Erythroblast (primary cell): ENCODE results near the gene ZC3H13.

ENCODE experiments used
- DNase-seq, 2 experiments: peaks; one replicate each; lab custom pipeline; 2025; lab: John Stamatoyannopoulos, UW
- GATA1 ChIP-seq: IDR thresholded peaks from 2 replicates; pipeline ENCODE4 v1.6.1; 2011; ENCODE audit warnings: low read depth, mild to moderate bottlenecking, control low read depth, low read length, moderate library complexity
- POLR2A ChIP-seq: IDR thresholded peaks from 2 replicates; pipeline ENCODE4 v1.6.1; 2011; ENCODE audit warnings: mild to moderate bottlenecking, low read length

ZC3H13 gene

GRCh38 chr13:46043647-46044046, 8.9 kb downstream of the ZC3H13 start:
- DNase-seq: no peak
- TF ChIP-seq GATA1 (no peak), POLR2A (no peak)

DNA sequence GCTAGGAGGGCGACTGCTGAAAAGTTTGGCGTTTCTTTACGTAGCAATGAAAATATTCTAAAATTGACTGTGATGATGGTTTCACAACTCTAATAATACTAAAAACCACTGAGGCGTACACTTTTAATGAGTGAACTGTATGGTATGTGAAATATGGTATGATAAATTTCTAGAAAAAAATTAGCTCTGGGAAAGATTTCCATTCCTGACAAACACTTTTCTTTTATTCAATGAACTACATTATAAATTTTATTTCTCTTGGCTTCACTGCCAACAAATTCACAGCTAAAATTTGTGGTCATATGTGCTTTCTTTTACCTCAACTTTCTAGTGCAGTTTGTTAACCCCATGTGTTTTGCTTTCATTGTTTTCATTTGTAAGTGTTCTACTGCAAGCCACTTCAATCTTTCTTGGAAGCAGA, 11.1 kb downstream of the ZC3H13 start:
- no peak for DNase-seq
- no peak for TF ChIP-seq GATA1

GRCh38 chr13:46040763-46041162, 11.8 kb downstream of the ZC3H13 start:
- TF ChIP-seq POLR2A (no peak), GATA1 (no peak)
- no peak for DNase-seq

GRCh38 chr13:46039411-46040182, 12.9 kb downstream of the ZC3H13 start:
- TF ChIP-seq POLR2A (no peak), GATA1 (no peak)
- DNase-seq: no peak

DNA sequence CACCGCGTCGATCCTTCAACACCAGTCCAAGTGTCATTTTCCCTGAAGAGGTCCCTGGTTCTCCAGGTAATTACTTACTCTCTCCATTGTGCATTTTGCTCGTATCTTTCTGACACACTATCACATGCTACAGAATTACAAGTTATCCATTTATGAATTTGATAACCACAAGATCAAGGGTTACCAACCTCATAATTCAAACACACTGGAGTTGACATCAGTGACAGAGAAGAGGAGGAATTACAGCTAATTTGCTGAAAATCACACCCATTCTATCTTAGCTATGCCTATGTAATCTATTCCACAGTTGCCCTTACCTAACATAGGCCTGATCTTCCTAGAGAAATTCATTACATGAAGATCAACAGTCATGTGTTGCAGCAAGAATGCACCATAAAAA, 14.2 kb downstream of the ZC3H13 start:
- no peak for DNase-seq
- TF ChIP-seq GATA1 (no peak), POLR2A (no peak)

DNA sequence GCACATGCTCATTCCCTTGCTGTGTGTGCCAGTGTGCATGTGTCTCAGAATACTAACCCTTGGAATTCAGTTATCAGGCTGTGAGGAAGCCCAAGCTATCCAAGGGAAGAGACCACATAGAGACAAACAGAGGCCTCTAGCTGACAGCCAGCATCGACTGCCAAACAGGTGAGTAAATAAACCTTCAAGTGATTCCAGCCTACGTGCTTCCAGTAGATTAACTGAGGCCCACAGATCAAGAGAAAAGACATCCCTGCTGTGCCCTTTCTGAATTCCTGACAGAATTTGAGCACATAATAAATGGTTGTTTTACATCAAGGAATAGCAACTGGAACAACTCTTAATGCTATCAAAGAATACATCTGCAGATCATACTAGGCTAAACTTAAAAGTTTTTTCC, 17.5 kb downstream of the ZC3H13 start:
- TF ChIP-seq POLR2A: no peak
- TF ChIP-seq GATA1: no peak
- DNase-seq: no peak

DNA sequence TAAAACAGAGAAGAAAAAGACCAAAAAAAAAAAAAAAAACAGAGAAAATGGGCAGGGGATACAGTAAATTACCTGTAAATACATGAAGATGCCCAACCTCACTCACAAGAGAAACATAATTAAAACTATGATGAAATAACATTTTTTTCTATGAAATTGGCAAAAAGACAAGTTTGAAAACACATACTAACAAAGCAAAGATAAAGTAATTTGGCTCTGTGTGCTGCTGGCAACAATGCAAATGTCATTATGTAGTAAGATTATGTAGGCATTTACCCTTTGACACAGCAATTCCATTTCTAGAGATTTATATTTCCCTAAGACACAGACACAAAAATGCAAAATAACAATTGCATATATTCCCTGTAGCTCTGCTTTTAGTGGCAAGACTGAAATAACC, 20.2 kb downstream of the ZC3H13 start:
- no peak for DNase-seq
- TF ChIP-seq POLR2A: no peak
- TF ChIP-seq GATA1: no peak

DNA sequence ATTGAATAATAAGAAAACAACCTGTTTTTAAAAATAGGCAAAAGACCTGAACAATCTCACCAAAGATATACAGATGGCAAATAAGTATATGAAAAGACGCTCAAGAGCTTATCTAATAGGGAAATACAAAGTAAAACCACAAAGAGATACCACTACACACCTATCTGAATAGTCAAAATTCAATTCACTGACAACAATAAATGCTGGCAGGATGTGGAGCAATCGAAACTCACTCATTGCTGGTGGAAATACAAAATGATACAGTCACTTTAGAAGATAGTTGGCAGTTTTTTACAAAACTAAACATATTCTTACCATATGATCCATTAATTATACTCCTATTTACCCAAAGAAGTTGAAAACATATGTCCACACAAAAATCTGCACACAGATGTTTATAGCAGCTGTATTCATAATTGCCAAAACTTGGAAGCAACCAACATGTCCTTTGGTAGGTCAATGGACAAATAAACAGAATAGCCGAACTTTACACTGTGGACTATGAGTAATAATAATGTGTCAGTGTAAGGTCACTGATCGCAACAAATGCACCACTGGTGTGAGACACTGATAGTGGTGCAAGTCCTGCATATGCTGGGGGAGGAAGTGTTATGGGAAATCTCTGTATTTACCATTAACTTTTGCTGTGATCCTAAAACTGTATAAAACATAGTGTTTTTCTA, 20.8 kb downstream of the ZC3H13 start:
- no peak for TF ChIP-seq POLR2A
- no peak for TF ChIP-seq GATA1

DNA sequence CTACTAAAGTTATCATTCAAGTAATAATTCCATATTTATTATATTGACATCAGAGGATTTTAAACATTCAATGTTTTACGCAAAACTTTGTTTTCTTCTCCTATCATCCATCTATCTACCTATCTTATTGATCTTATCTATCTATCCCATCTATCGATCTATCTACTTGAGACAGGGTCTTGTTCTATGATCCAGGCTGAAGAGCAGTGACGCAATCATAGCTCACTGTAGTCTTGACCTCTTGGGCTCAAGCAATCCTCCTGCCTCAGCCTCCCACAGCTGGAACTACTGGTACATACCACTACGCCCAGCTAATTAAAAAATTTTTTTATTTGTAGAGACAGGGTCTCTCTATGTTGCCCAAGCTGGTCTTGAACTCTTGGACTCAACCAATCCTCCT, 27.4 kb downstream of the ZC3H13 start:
- TF ChIP-seq POLR2A (no peak), GATA1 (no peak)
- no peak for DNase-seq

More for the DNA sequence above, 20.8 kb downstream of the ZC3H13 start:
- DNase-seq: no peak

DNA sequence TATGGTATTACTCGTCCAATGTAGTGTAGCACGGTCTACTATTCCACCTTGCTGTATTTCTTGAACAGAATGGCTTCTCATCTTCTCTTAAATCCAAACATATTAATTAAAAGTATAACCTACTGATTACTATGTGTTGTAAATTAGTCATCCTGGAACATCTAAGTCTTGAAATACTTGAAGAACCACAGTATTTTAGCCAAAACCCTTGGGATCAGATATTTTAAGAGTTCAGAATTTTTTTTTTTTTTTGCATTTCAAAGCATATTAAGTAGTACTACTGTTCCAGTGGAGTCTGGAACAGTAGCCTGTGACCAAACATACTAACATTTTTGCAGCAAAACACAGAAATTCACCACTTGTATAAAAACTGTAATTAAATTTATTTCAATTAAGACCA, 30.1 kb downstream of the ZC3H13 start:
- TF ChIP-seq GATA1 (no peak), POLR2A (no peak)
- no peak for DNase-seq

DNA sequence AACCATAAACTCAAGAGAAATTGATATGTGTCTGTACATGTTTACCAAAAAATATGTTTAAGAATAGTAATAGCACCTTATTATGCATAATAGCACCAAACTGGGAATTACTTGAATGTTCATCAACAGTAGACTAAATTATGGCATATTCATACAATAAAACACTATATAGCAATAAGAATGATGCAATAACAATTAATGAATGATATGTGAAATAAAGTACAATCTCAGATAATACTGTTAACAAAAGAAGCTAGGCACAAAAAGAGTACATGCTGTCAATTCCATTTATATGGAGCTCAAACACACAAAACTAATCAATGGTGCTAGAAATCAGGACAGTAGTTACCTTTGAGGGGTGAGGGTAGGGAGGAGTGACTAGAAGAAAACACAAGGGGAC, 36.3 kb downstream of the ZC3H13 start:
- TF ChIP-seq POLR2A (no peak), GATA1 (no peak)
- no peak for DNase-seq

DNA sequence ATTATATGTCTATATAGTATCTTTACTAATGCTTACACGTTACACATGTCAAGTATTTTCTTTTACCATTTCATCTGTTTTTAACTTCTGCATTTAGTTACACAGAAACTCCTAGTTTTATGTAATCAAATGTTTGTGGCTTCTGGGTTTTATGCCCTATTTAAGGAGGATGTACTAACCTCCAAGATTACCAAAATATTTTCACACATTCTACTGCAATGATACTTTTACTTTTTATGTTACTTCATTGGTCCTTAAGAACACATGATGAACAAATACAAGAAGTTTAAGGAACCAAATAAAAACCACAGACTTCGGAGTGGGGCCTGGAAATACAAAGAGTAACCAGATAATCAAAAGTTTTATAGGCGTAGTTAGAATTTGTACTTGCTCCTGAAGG, 37.2 kb downstream of the ZC3H13 start:
- TF ChIP-seq POLR2A: no peak
- TF ChIP-seq GATA1: no peak
- DNase-seq: no peak

GRCh38 chr13:46012404-46012803, 40.1 kb downstream of the ZC3H13 start:
- no peak for TF ChIP-seq GATA1
- no peak for TF ChIP-seq POLR2A
- no peak for DNase-seq

DNA sequence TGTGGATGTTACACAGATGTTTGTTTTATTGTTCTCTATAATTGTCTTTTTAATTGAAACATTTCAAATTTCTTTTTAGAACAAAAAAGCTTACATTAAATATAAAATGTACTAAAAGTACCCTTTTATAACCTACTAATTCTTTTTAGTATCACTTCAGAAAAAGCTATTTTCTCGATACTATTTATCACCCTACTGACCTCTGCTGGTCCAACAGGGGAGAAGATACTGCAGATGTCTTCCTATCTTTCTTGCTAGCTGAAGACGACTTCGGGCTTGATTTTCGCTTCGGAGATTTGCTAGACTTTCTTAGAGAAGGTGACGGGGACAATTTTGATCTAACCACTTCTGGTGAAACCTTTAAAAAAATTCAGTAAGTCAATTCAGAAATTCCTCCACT, 42.4 kb downstream of the ZC3H13 start:
- TF ChIP-seq POLR2A (no peak), GATA1 (no peak)
- DNase-seq: peak; percentile 4 to 15
